GM12878 (cell line): ENCODE results near the gene CST6. TPM values are rescaled to one million over a fixed set of nuclear protein-coding genes. Genes with fewer than 3 reads are reported as not detected.

Source experiments
- ATAC-seq: fragments of 200-7000 bp; cut with Tn5 transposase; 3 replicates; pipeline ENCODE4 v1.9.1; 2020; ENCODE audit warnings: mild to moderate bottlenecking, moderate library complexity
- BruUV-seq: library from RNA; stranded (reverse); fragments of 400-500 nt; replicated peaks from 2 replicates; lab custom pipeline; 2021; lab: Mats Ljungman, UMichigan
- CTCF ChIA-PET: fragments of 300-600 bp; sonication (Branson Sonifier 250); formaldehyde crosslinking; extraction: SDS; loops from one replicate; lab custom pipeline; 2021; ENCODE audit warnings: inconsistent platforms; lab: Yijun Ruan, JAX
- POLR2A ChIA-PET: fragments of 350-600 bp; formaldehyde crosslinking; extraction: SDS; loops from one replicate; lab custom pipeline; 2021; ENCODE audit warnings: inconsistent platforms; lab: Charles Lee
- RAD21 ChIA-PET: fragments of 300-600 bp; sonication (Branson Sonifier 250); formaldehyde crosslinking; loops from one replicate; lab custom pipeline; 2023; ENCODE audit warnings: antibody characterized with exemption; ENCODE audit not compliant: unreplicated experiment; lab: Charles Lee
- SMC1A ChIA-PET: fragments of 300-600 bp; sonication (Branson Sonifier 250); formaldehyde crosslinking; loops from one replicate; lab custom pipeline; 2023; ENCODE audit not compliant: unreplicated experiment, uncharacterized antibody; lab: Charles Lee
- DNase-seq: peaks from one replicate; pipeline ENCODE4 v3.0.0-alpha.2; 2011; ENCODE audit warnings: low read depth, low spot score
- FAIRE-seq: peaks from 3 replicates; lab custom pipeline; 2011; peaks lifted over from hg19 to GRCh38; lab: Jason Lieb, UNC
- H2AFZ ChIP-seq: 2 replicates; pipeline ENCODE4 v1.6.0; 2011; ENCODE audit warnings: low read depth, low read length, control low read depth; ENCODE audit not compliant: control insufficient read depth
- H3K27ac ChIP-seq: 2 replicates; pipeline ENCODE4 v1.5.1; 2011; ENCODE audit warnings: control low read depth; ENCODE audit not compliant: control insufficient read depth, insufficient read depth
- H3K27me3 ChIP-seq, 2 experiments: replicated peaks in 1 of 2; 2 replicates each; pipeline versions ENCODE4 v1.6.0 to v1.6.1; 2011; ENCODE audit warnings: low read length in 1 of 2; ENCODE audit not compliant: control insufficient read depth in 2 of 2, insufficient read depth in 2 of 2
- H3K36me3 ChIP-seq, 2 experiments: 2 replicates each; pipeline ENCODE4 v1.5.1; 2011; ENCODE audit warnings: low read length in 1 of 2; ENCODE audit not compliant: control insufficient read depth in 2 of 2, insufficient read depth in 2 of 2
- H3K4me1 ChIP-seq: 2 replicates; pipeline ENCODE4 v1.6.1; 2011; ENCODE audit warnings: mild to moderate bottlenecking, low read length, moderate library complexity, mixed read lengths; ENCODE audit not compliant: control insufficient read depth, insufficient read depth
- H3K4me2 ChIP-seq: 2 replicates; pipeline ENCODE4 v1.6.0; 2011; ENCODE audit warnings: control low read depth; ENCODE audit not compliant: control insufficient read depth, insufficient read depth
- H3K4me3 ChIP-seq: fragments of 200-600 bp; sonication (generic); 2 replicates; pipeline ENCODE4 v1.5.1; 2016
- H3K79me2 ChIP-seq: 2 replicates; pipeline ENCODE4 v1.6.0; 2011; ENCODE audit warnings: low read length; ENCODE audit not compliant: control insufficient read depth, insufficient read depth
- H3K9ac ChIP-seq: 2 replicates; pipeline ENCODE4 v1.8.0; 2011; ENCODE audit warnings: low read length, control low read depth, mixed read lengths; ENCODE audit not compliant: control insufficient read depth, insufficient read depth
- H3K9me3 ChIP-seq: replicated peaks from 3 replicates; pipeline ENCODE4 v1.5.1; 2011; ENCODE audit warnings: mild to moderate bottlenecking, low read length; ENCODE audit not compliant: control insufficient read depth, insufficient read depth
- H4K20me1 ChIP-seq: 2 replicates; pipeline ENCODE4 v1.6.0; 2011; ENCODE audit not compliant: control insufficient read depth, insufficient read depth
- EGR1 ChIP-seq, 2 experiments: IDR thresholded peaks; 1 replicate in 1 of 2; 2 replicates in 1 of 2; pipeline ENCODE4 v1.6.1; 2011 to 2012; ENCODE audit warnings: low read depth in 2 of 2, low read length in 2 of 2, borderline replicate concordance in 1 of 2, mild to moderate bottlenecking in 1 of 2, moderate library complexity in 1 of 2
- FOXM1 ChIP-seq: IDR thresholded peaks from 2 replicates; pipeline ENCODE4 v1.6.1; 2012; ENCODE audit warnings: low read depth, mild to moderate bottlenecking, inconsistent platforms, low read length, moderate library complexity
- JUND ChIP-seq: IDR thresholded peaks from 2 replicates; pipeline ENCODE4 v1.6.1; 2012; ENCODE audit warnings: low read depth, mild to moderate bottlenecking, low read length, improper control_type of control experiment, moderate library complexity
- MTA2 ChIP-seq: fragments of 450-650 bp; IDR thresholded peaks from 2 replicates; pipeline ENCODE4 v1.6.1; 2016; ENCODE audit warnings: low read depth, mild to moderate bottlenecking, moderate library complexity
- SRF ChIP-seq, 2 experiments: IDR thresholded peaks; 2 replicates each; pipeline ENCODE4 v1.6.1; 2011; ENCODE audit warnings: low read depth in 2 of 2, low read length in 2 of 2, mild to moderate bottlenecking in 1 of 2, moderate library complexity in 1 of 2
- YBX1 ChIP-seq: fragments of 450-650 bp; IDR thresholded peaks from 2 replicates; pipeline ENCODE4 v1.6.1; 2016; ENCODE audit warnings: antibody characterized with exemption
- WGBS: methylation state at CpG from one replicate; pipeline ENCODE4 v1.1.6; 2016; ENCODE audit warnings: low lambda C conversion rate; ENCODE audit not compliant: insufficient replicate concordance, insufficient coverage; ENCODE audit errors: missing lambda C conversion rate; 5-methylcytosine and 5-hydroxymethylcytosine counted together
- in situ Hi-C: fragments of 300-500 bp; cut with MboI; formaldehyde crosslinking; loops from 9 replicates; pipeline ENCODE4 v1.14.3; 2018; ENCODE audit warnings: mixed read lengths
- intact Hi-C: fragments of 100-400 bp; cut with micrococcal nuclease; formaldehyde crosslinking; loops from one replicate; pipeline ENCODE4 v1.14.2; 2022; ENCODE audit not compliant: unreplicated experiment
- polyA plus RNA-seq, 11 experiments: library from polyadenylated mRNA; depleted of rRNA in 4 of 11; unstranded in 6 of 11; stranded (reverse) in 5 of 11; fragments of >200 nt; fragmentation: Nextera tagmentation in 4 of 11; fragmentation: Illumina TruSeq in 1 of 11; extraction: Ambion mirVana in 4 of 11; extraction: Trizol in 1 of 11; gene quantifications; 1 replicate in 1 of 11; 2 replicates in 10 of 11; pipeline versions ENCODE4 v1.2.1 to v1.2.3, GENCODE V29; 2011 to 2016; ENCODE audit warnings: inconsistent platforms in 2 of 11, missing spikeins in 2 of 11, low read depth in 1 of 11
- total RNA-seq, 4 experiments: library from RNA; depleted of rRNA in 3 of 4; stranded (reverse); fragments of >200 nt in 3 of 4; fragmentation: Illumina TruSeq in 1 of 4; extraction: Trizol in 1 of 4; gene quantifications; 2 replicates each; pipeline versions ENCODE4 v1.2.1 to v1.2.3, GENCODE V29; 2013 to 2021
- TF ChIP-seq, protein P1 (sequence below): fragments of 450-650 bp; conservative IDR thresholded peaks from 2 replicates; pipeline ENCODE4 v1.6.1; 2017; ENCODE audit warnings: mild to moderate bottlenecking, moderate library complexity
- TF ChIP-seq, protein P2 (sequence below): IDR thresholded peaks from 2 replicates; pipeline ENCODE4 v1.6.1; 2011; ENCODE audit warnings: borderline replicate concordance, low read depth, mild to moderate bottlenecking, moderate library complexity, low read length; ENCODE audit not compliant: insufficient read depth, poor library complexity, severe bottlenecking
- TF ChIP-seq, protein P3 (sequence below): fragments of 450-650 bp; IDR thresholded peaks from 2 replicates; pipeline ENCODE4 v1.6.1; 2016; ENCODE audit warnings: mild to moderate bottlenecking
- TF ChIP-seq, protein P4 (sequence below): fragments of 450-650 bp; IDR thresholded peaks from 2 replicates; pipeline ENCODE4 v1.6.1; 2017; ENCODE audit warnings: borderline replicate concordance

Gene CST6
- total and polyA plus RNA-seq, 10 of the 15 experiments (the other 5 are each of a cell fraction or from before 2014, with no cell fraction given), result not detected

DNA sequence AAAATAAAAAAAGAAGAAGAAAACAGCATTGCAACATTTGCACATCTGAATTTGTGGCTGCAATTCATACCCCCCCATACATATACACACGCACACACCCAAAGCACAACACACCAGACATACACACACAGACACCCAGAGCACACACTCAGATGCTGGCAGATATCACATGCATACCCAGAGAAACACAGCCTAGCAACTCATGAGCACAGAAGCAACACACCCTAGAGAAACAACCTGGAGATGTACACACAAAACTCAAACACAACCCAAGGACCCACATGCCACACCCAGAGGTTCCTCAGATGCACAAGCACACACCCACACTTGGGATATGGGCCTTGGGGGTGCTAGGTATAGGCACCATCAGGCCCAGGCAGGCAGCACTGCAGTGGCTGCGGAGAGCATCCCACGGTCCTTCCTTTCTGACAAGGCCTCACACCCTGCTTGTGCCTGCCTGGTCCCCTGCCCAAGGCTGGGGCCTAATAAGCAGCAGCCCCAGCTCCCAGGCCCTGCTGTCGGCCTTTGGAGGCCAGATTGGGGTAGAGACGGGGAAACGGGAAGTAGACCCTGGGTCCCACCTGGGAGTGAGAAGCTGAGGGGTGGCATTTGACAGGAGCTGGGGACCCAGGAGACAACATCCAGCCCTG lies 3.1 kb downstream of the CST6 start:
- ATAC-seq (no peak), DNase-seq (no peak), FAIRE-seq (no peak)
- intact Hi-C loops, result no loop called here
- Histone ChIP-seq H3K27ac (no peak overlapping the region), H3K36me3 (no peaks in the 10 kb centered on the region), H2AFZ (no peak overlapping the region), H3K9ac (no peak overlapping the region), H3K79me2 (no peaks in the 10 kb centered on the region), H4K20me1 (no peaks in the 10 kb centered on the region), H3K9me3 (no peaks in the 10 kb centered on the region), H3K4me2 (no peak overlapping the region), H3K27me3 (peaks cover 3 to 7% of the 10 kb centered on the region in 2 experiments), H3K4me1 (no peaks in the 10 kb centered on the region), H3K4me3 (no peak overlapping the region)
- SMC1A ChIA-PET, result no interaction called here
- POLR2A ChIA-PET, result interaction anchor here (0.6 kb wide), 1 partner anchor 24 kb away, joined by 3 read pairs; no protein-coding TSS in a partner anchor
- in situ Hi-C loops, result no loop called here
- CTCF ChIA-PET, result no interaction called here
- no TSS peak for BruUV-seq
- RAD21 ChIA-PET, result no interaction called here
- TF ChIP-seq FOXM1 (no peak), EGR1 (IDR thresholded peaks at IDR 0.05; ENCODE audit: borderline replicate concordance in 1 of 2, low read depth in 2 of 2, low read length in 2 of 2) (no peak), YBX1 (no peak), MTA2 (no peak), SRF (IDR thresholded peaks at IDR 0.05; ENCODE audit: low read depth in 2 of 2, low read length in 2 of 2) (no peak), JUND (no peak)
- TF ChIP-seq, protein P1, sequence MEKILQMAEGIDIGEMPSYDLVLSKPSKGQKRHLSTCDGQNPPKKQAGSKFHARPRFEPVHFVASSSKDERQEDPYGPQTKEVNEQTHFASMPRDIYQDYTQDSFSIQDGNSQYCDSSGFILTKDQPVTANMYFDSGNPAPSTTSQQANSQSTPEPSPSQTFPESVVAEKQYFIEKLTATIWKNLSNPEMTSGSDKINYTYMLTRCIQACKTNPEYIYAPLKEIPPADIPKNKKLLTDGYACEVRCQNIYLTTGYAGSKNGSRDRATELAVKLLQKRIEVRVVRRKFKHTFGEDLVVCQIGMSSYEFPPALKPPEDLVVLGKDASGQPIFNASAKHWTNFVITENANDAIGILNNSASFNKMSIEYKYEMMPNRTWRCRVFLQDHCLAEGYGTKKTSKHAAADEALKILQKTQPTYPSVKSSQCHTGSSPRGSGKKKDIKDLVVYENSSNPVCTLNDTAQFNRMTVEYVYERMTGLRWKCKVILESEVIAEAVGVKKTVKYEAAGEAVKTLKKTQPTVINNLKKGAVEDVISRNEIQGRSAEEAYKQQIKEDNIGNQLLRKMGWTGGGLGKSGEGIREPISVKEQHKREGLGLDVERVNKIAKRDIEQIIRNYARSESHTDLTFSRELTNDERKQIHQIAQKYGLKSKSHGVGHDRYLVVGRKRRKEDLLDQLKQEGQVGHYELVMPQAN, result no peak
- TF ChIP-seq, protein P2, sequence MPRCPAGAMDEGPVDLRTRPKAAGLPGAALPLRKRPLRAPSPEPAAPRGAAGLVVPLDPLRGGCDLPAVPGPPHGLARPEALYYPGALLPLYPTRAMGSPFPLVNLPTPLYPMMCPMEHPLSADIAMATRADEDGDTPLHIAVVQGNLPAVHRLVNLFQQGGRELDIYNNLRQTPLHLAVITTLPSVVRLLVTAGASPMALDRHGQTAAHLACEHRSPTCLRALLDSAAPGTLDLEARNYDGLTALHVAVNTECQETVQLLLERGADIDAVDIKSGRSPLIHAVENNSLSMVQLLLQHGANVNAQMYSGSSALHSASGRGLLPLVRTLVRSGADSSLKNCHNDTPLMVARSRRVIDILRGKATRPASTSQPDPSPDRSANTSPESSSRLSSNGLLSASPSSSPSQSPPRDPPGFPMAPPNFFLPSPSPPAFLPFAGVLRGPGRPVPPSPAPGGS, result no peak
- TF ChIP-seq, protein P3, sequence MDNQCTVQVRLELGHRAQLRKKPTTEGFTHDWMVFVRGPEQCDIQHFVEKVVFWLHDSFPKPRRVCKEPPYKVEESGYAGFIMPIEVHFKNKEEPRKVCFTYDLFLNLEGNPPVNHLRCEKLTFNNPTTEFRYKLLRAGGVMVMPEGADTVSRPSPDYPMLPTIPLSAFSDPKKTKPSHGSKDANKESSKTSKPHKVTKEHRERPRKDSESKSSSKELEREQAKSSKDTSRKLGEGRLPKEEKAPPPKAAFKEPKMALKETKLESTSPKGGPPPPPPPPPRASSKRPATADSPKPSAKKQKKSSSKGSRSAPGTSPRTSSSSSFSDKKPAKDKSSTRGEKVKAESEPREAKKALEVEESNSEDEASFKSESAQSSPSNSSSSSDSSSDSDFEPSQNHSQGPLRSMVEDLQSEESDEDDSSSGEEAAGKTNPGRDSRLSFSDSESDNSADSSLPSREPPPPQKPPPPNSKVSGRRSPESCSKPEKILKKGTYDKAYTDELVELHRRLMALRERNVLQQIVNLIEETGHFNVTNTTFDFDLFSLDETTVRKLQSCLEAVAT, result no peak
- TF ChIP-seq, protein P4, sequence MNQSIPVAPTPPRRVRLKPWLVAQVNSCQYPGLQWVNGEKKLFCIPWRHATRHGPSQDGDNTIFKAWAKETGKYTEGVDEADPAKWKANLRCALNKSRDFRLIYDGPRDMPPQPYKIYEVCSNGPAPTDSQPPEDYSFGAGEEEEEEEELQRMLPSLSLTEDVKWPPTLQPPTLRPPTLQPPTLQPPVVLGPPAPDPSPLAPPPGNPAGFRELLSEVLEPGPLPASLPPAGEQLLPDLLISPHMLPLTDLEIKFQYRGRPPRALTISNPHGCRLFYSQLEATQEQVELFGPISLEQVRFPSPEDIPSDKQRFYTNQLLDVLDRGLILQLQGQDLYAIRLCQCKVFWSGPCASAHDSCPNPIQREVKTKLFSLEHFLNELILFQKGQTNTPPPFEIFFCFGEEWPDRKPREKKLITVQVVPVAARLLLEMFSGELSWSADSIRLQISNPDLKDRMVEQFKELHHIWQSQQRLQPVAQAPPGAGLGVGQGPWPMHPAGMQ, result no peak
- WGBS, result 71% methylated on average over 6 of the region's 6 CpGs
